Activated naive CD4-positive, alpha-beta T cell treated with anti-CD3 and anti-CD28 coated beads, Interleukin-2, amount 10 ng/mL, durations not matched to agents 7 days and 5 days (primary cell): ENCODE data around the gene STOM.

Experiments used
- CTCF ChIA-PET: fragments of 350-600 bp; sonication (Branson Sonifier 250); formaldehyde crosslinking; loops from one replicate; lab custom pipeline; 2021; ENCODE audit warnings: antibody characterized with exemption; lab: Charles Lee
- DNase-seq: peaks from one replicate; pipeline ENCODE4 v3.0.0-alpha.2; 2020
- H3K27ac Mint-ChIP-seq: one replicate; pipeline ENCODE4 v1.8.0; 2021; ENCODE audit warnings: mild to moderate bottlenecking, moderate library complexity, mixed read lengths
- H3K27me3 Mint-ChIP-seq: one replicate; pipeline ENCODE4 v1.8.0; 2021; ENCODE audit warnings: mild to moderate bottlenecking, mixed read lengths
- H3K36me3 Mint-ChIP-seq: one replicate; pipeline ENCODE4 v1.8.0; 2021; ENCODE audit warnings: mixed read lengths
- H3K4me1 Mint-ChIP-seq: one replicate; pipeline ENCODE4 v1.8.0; 2021; ENCODE audit warnings: mixed read lengths
- H3K4me3 Mint-ChIP-seq: one replicate; pipeline ENCODE4 v1.8.0; 2021; ENCODE audit warnings: mild to moderate bottlenecking, moderate library complexity, mixed read lengths
- H3K9me3 Mint-ChIP-seq: one replicate; pipeline ENCODE4 v1.8.0; 2021; ENCODE audit warnings: mixed read lengths

The STOM gene

DNA sequence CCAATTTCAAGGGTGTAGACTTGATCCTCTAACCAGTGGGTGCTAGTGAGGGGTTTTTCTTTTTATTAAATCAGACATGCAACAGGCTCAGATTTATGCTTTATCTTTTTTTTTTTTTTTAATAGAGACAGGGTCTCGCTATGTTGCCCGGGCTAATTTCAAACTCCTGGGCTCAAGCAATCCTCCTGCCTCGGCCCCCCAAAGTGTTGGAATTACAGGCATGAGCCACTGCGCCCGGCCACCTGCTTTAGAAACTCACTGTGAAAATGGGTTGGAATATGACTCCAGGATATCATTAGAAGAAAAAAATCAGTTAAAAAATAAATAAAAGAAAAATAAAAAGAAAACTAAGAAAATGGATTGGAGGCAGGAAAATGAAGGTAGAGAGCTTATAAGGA, 50.7 kb downstream of the STOM start:
- CTCF ChIA-PET, result interaction anchor here (0.6 to 11.1 kb wide), 47 partner anchors 10 to 181 kb away, joined by 3 to 326 read pairs (median 4); partner anchors contain the start of genes GGTA1, GSN and RAB14
- peaks cover 3% of the 10 kb centered on the region for H3K36me3 Mint-ChIP-seq

DNA sequence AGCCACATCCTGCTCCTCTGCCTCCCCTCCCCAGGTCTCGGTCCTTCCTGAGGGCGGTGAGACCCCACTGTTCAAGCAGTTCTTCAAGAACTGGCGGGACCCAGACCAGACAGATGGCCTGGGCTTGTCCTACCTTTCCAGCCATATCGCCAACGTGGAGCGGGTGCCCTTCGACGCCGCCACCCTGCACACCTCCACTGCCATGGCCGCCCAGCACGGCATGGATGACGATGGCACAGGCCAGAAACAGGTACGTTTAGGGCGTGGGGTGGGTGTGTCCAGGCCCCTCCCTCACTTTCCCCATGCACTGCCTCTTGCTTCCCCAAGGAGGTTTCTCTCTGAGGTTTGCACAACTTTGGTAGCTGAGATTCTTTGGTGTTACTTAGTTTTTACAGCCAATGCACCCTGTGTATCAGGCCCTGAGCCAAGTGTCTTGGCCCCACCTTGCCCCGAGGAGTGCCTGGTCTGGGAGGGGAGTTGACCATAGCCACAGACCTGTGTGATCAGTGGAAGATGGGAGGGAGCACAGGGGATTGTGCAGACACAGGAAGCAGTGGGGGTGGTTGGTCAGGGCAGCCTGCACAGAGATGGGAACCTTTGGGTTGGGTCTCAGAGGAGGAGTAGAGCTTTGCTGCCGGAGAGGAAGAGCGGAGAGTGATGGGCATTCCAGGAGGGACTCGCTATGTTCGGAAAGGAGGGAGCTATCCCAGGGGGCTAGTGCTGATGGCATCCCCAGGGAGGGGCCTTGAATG, 51.2 kb downstream of the STOM start:
- Mint-ChIP-seq H3K9me3 (no peaks in the 10 kb centered on the region), H3K27ac (no peak overlapping the region), H3K4me1 (peaks cover 28% of the 10 kb centered on the region), H3K36me3 (peaks cover 3% of the 10 kb centered on the region), H3K27me3 (no peaks in the 10 kb centered on the region), H3K4me3 (no peak overlapping the region)
- DNase-seq, result no peak
- CTCF ChIA-PET, result interaction anchor here (0.9 to 11.1 kb wide), 22 partner anchors 9 to 110 kb away, joined by 3 to 326 read pairs (median 6); partner anchors contain the start of gene GSN

More for the DNA sequence above, 50.7 kb downstream of the STOM start:
- Mint-ChIP-seq H3K4me3 (no peak overlapping the region), H3K27ac (no peak overlapping the region), H3K4me1 (peaks cover 28% of the 10 kb centered on the region), H3K9me3 (no peaks in the 10 kb centered on the region), H3K27me3 (no peaks in the 10 kb centered on the region)
- no peak for DNase-seq

DNA sequence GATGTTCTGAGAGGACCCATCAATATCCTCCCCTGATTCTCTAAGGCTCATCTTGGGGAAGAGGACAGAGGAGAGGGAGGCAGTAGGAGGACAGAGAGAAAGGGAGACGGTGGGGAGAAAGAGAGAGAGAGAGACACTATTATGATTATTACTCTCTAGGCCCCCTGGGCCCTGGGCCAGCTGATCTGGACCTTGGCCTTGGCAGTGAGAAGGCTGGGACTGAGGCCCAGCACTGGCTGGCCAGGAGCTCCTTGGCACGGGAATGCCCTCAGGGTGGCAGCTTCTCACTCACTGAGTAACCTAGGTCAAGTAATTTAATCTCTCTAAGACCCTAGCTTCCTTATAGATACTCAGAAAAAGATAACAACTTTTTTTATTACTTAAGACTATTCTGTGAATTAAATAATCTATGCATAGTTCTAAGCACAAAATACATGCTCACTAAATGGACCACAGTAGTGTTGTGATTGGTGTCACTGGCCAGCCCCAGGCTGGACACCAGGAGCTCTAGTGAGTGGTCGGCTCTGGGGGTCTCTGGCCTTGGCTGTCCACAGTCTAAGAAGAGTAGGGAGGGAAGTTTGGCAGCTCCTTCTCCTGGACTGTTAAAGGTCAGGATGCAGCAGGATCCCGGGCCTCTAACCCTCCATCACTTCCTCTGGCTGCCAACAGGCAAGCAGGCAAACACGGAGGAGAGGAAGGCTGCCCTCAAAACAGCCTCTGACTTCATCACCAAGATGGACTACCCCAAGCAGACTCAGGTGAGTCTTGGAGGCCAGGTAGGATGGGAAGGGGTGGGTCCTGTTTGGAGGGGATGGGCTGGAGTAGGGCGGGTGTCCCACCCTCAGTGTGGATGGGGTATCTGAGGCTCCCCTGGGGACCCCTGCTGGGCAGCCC, 52.1 kb downstream of the STOM start:
- Mint-ChIP-seq H3K27me3 (no peaks in the 10 kb centered on the region), H3K36me3 (peaks cover 3% of the 10 kb centered on the region), H3K27ac (no peak overlapping the region), H3K4me1 (peaks cover 28% of the 10 kb centered on the region), H3K9me3 (no peaks in the 10 kb centered on the region), H3K4me3 (no peak overlapping the region)
- CTCF ChIA-PET, result interaction anchor here (0.6 to 11.1 kb wide), 7 partner anchors 15 to 194 kb away, joined by 3 to 326 read pairs (median 17); no protein-coding TSS in a partner anchor
- no peak for DNase-seq

DNA sequence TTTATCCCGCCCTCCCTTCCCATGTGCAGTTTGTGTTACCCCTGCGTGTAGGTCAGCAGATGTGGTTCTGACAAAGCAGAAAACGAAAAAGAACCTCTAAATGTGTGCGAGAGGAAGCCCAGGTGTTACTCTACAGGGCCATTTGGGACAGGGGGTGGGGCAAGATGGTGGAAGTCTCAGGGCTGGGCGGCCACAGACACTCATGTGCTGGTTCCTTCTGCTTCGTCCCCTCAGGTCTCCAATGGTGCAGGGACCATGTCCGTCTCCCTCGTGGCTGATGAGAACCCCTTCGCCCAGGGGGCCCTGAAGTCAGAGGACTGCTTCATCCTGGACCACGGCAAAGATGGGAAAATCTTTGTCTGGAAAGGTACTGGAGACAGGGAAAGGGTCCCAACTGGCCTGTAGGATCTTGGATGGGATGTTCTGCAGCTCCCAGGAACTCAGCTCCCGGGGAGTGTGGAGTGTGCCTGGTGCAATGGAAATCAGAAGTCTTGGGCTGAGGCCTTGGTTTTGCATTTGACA, 53.1 kb downstream of the STOM start:
- CTCF ChIA-PET, result interaction anchor here (1.0 to 11.1 kb wide), 5 partner anchors 39 to 103 kb away, joined by 3 to 326 read pairs (median 17); no protein-coding TSS in a partner anchor
- no peaks in the 10 kb centered on the region for H3K36me3 Mint-ChIP-seq

DNA sequence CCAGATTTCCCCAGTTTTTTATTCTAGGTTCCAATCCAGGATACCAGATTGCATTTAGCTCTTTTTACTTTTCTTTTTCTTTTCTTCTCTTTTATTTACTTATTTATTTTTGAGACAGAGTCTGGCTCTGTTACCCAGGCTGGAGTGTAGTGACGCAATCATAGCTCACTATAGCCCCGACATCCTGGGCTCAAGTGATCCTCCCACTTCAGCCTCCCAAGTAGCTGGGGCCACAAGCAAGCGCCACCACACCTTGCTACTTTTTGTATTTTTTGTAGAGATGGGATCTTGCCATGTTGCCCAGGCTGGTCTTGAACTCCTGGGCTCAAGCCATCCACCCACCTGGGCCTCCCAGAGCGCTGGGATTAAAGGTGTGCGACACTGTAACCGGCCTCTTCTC, 53.7 kb downstream of the STOM start:
- Mint-ChIP-seq H3K36me3 (no peaks in the 10 kb centered on the region), H3K27me3 (no peaks in the 10 kb centered on the region), H3K9me3 (no peaks in the 10 kb centered on the region), H3K4me3 (no peak overlapping the region), H3K4me1 (peaks cover 14% of the 10 kb centered on the region), H3K27ac (no peak overlapping the region)
- CTCF ChIA-PET, result interaction anchor here (0.9 to 11.1 kb wide), 9 partner anchors 10 to 103 kb away, joined by 3 to 326 read pairs (median 4); no protein-coding TSS in a partner anchor
- DNase-seq, result no peak

More for the DNA sequence above, 53.1 kb downstream of the STOM start:
- no peak overlapping the region for H3K27ac Mint-ChIP-seq
- DNase-seq, result no peak
- H3K9me3 Mint-ChIP-seq, result no peaks in the 10 kb centered on the region
- no peaks in the 10 kb centered on the region for H3K27me3 Mint-ChIP-seq
- peaks cover 18% of the 10 kb centered on the region for H3K4me1 Mint-ChIP-seq
- H3K4me3 Mint-ChIP-seq, result no peak overlapping the region

DNA sequence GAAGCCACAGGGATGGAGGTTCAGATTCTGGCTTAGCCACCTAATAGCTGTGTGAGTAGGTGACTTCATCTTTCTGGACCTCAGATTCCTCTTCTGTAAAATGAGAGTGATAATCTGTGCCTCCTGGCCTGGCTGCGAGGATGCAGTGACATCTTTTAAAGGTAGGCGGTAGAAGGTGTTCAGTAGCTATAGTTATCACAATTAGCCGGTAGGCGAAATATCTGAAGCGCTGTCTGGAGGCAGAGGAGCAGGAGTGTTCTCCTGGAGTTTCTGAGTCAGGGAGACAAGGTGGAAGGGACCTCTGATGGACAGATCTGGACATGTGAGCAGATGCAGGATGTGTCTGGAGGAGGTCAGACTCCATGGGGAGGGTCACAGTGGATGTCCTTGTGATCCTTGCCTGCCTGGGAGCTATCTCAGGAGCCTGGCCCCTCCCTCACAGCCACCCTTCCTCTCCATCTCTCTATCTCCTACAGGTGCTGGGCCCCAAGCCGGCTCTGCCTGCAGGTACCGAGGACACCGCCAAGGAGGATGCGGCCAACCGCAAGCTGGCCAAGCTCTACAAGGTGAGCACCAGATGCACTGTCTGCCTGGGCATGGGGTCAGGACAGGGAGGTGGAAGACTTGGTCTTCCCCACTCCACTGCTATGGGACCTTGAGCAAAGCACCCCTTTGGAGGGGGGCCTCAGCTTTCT, 56.4 kb downstream of the STOM start:
- peaks cover 3% of the 10 kb centered on the region for H3K27me3 Mint-ChIP-seq
- no peaks in the 10 kb centered on the region for H3K9me3 Mint-ChIP-seq
- CTCF ChIA-PET, result interaction anchor here (0.7 to 11.1 kb wide), 4 partner anchors 32 to 100 kb away, joined by 3 to 326 read pairs (median 4); no protein-coding TSS in a partner anchor
- no peak for DNase-seq
- H3K36me3 Mint-ChIP-seq, result no peaks in the 10 kb centered on the region
- no peak overlapping the region for H3K4me3 Mint-ChIP-seq
- no peak overlapping the region for H3K27ac Mint-ChIP-seq
- no peaks in the 10 kb centered on the region for H3K4me1 Mint-ChIP-seq

DNA sequence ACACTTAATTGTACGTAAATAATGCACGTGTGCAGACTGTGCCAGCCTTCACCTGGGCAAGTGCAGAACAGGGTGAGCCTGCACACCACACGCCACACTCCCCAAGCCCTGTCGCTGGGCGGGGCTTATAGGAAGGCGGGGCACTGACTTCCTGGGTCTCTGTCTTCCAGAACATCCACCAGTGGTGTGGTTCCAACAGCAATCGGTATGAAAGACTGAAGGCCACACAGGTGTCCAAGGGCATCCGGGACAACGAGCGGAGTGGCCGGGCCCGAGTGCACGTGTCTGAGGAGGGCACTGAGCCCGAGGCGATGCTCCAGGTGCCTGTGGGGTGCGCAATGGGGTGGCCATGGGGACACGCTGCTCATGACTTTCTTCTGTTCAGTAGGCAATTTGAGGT, 57.9 kb downstream of the STOM start:
- CTCF ChIA-PET, result interaction anchor here (1.4 to 11.1 kb wide), 2 partner anchors 86 to 98 kb away, joined by 3 to 326 read pairs; no protein-coding TSS in a partner anchor
- H3K4me3 Mint-ChIP-seq, result no peak overlapping the region

DNA sequence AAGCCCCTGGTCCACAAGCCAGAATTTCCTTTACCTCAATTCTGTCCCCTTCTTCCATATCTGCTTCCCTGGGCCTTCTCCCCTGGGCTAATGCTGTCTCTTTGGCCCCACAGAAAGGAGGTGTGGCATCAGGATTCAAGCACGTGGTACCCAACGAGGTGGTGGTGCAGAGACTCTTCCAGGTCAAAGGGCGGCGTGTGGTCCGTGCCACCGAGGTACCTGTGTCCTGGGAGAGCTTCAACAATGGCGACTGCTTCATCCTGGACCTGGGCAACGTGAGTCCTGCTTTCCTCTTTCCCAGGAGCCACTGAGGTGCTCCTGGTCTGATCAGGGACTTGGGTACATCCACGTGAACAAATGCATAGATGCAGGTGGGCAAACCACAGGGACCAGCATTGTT, 59.5 kb downstream of the STOM start:
- Mint-ChIP-seq H3K27me3 (peaks cover 3% of the 10 kb centered on the region), H3K27ac (no peak overlapping the region), H3K4me1 (no peaks in the 10 kb centered on the region), H3K4me3 (no peak overlapping the region), H3K9me3 (no peaks in the 10 kb centered on the region), H3K36me3 (no peaks in the 10 kb centered on the region)
- DNase-seq, result no peak
- CTCF ChIA-PET, result interaction anchor here (3.3 kb wide), 1 partner anchor 9 kb away, joined by 15 read pairs; no protein-coding TSS in a partner anchor

More for the DNA sequence above, 57.9 kb downstream of the STOM start:
- no peak overlapping the region for H3K27ac Mint-ChIP-seq
- H3K27me3 Mint-ChIP-seq, result peaks cover 3% of the 10 kb centered on the region
- H3K36me3 Mint-ChIP-seq, result no peaks in the 10 kb centered on the region
- no peaks in the 10 kb centered on the region for H3K4me1 Mint-ChIP-seq
- H3K9me3 Mint-ChIP-seq, result no peaks in the 10 kb centered on the region
- DNase-seq, result no peak

DNA sequence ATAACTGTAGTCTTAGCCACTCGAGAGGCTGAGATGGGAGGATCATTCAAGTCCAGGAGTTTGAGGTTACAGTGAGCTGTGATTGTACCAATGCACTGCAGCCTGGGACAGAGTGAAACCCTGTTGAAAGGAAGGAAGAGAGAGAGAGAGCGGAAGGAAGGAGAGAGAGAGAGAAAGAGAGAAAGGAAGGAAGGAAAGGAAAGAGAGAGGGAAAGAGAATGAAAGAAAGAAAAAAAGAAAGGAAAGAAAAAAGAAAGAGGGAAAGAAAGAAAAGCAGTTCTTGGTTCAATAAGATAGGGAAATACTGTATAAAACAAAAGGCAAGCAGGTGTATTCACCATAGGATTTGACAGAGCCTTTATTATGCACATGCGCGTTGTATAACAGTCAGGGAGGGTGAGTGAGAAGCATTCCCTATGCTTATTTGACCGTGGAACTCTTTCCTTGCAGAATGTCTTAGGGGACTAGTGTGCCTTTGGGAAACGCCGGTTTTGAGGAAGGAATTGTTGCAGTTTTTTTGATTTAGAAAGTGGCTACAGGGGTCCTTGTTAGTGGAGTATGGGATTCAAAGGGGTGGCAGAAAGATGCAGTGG, 60.1 kb downstream of the STOM start:
- no peak overlapping the region for H3K4me3 Mint-ChIP-seq
- no peaks in the 10 kb centered on the region for H3K9me3 Mint-ChIP-seq
- H3K4me1 Mint-ChIP-seq, result no peaks in the 10 kb centered on the region
- DNase-seq, result no peak
- peaks cover 3% of the 10 kb centered on the region for H3K27me3 Mint-ChIP-seq
- H3K36me3 Mint-ChIP-seq, result no peaks in the 10 kb centered on the region
- CTCF ChIA-PET, result interaction anchor here (3.3 kb wide), 1 partner anchor 10 kb away, joined by 15 read pairs; no protein-coding TSS in a partner anchor
- H3K27ac Mint-ChIP-seq, result no peak overlapping the region

DNA sequence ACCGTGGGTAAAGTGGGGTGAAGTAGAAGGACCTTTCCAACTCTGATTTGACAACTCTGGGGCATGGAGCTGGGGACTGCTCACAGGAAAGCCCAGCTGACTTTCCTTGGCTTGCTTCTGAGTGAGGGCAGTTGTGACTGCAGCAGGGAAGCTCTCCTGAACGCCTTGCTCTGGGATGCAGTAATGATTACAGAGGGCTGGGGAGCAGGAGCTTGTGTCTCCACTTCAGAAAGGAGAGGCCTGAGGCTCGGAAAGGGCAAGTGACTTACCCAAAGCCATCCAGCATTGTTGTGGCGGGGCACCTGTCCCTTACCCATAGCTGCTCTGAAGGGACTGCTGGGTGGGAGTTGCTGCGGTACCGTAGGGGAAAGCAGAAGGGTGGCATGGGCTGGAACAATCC, 60.9 kb downstream of the STOM start:
- Mint-ChIP-seq H3K4me3 (no peak overlapping the region), H3K27me3 (peaks cover 3% of the 10 kb centered on the region), H3K9me3 (no peaks in the 10 kb centered on the region), H3K4me1 (no peaks in the 10 kb centered on the region), H3K36me3 (no peaks in the 10 kb centered on the region), H3K27ac (no peak overlapping the region)
- CTCF ChIA-PET, result interaction anchor here (1.0 to 3.3 kb wide), 2 partner anchors 11 to 31 kb away, joined by 3 to 15 read pairs; no protein-coding TSS in a partner anchor
- no peak for DNase-seq

DNA sequence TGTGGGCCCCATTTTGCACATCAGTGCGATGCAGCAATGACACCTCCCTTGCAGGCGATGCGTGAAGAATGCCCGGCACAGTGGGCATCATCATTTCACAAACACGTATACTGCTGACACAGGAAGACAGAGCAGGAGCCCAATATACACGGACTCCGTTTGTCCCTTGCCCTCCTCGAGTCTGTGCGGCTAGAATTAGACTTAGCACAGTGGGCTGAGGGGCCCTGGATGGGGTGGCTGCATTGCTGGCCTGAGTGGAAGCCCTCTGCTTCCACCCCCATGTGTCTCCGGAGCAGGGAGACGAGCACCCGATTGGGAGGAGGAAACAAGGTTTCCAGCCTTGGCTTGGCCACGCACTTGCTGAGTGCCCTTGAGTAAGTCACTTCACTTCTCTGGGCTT, 61.3 kb downstream of the STOM start:
- Mint-ChIP-seq H3K27ac (no peak overlapping the region), H3K36me3 (no peaks in the 10 kb centered on the region), H3K4me1 (no peaks in the 10 kb centered on the region), H3K9me3 (no peaks in the 10 kb centered on the region), H3K4me3 (no peak overlapping the region), H3K27me3 (peaks cover 3% of the 10 kb centered on the region)
- DNase-seq, result no peak
- CTCF ChIA-PET, result interaction anchor here (1.0 to 3.3 kb wide), 2 partner anchors 11 to 31 kb away, joined by 3 to 15 read pairs; no protein-coding TSS in a partner anchor

DNA sequence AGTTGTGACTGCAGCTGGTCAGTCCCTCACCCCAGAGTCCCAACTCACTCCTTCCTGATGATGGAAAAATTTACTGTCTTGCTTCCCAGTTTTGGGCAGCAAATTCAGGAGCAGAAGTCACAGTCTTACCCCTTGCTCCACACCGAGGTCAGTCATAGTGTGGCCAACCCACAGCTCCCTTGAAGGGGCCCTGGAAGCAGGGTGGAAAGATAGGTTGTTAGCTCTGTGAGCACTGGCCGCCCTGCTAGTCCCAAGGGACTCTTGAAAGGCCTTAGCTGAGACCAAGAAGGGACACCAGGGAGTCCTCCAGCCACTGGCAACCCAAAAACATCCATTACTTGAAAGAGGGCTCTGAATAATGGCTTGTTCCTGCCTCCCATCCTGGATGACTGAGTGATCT, 62.1 kb downstream of the STOM start:
- DNase-seq, result no peak

More for the DNA sequence above, 62.1 kb downstream of the STOM start:
- CTCF ChIA-PET, result interaction anchor here (0.6 to 3.3 kb wide), 3 partner anchors 12 to 95 kb away, joined by 3 to 15 read pairs (median 3); no protein-coding TSS in a partner anchor
- Mint-ChIP-seq H3K36me3 (no peaks in the 10 kb centered on the region), H3K9me3 (no peaks in the 10 kb centered on the region), H3K4me1 (no peaks in the 10 kb centered on the region), H3K4me3 (no peak overlapping the region), H3K27me3 (peaks cover 3% of the 10 kb centered on the region), H3K27ac (no peak overlapping the region)
